Measurements from ENCODE around the gene USP6NL. TPM values are rescaled to one million over a fixed set of nuclear protein-coding genes. Genes with fewer than 3 reads are reported as not detected.

The USP6NL gene
- total and polyA plus RNA-seq, 9 of the 15 experiments (the other 6 are each of a cell fraction or from before 2014, with no cell fraction given): 3.2 to 26.6 (median 19.8) TPM

- peak; percentile 59 for TF ChIP-seq MGA (IDR thresholded peaks at IDR 0.05)
- TF ChIP-seq ZNF766 (CRISPR knock-in tag; conservative IDR thresholded peaks at IDR 0.05): 0 out of 2 replicates have a peak, but pooled peaks have one; percentile 33
- TF ChIP-seq ZBTB33 (CRISPR knock-in tag; IDR thresholded peaks at IDR 0.05): no peak
- no peak for TF ChIP-seq ZBTB12 (CRISPR knock-in tag; IDR thresholded peaks at IDR 0.05)
- TF ChIP-seq SMARCA5 (IDR thresholded peaks at IDR 0.05): 0 out of 2 replicates have a peak, but pooled peaks have one; percentile 15
- TF ChIP-seq SAFB (IDR thresholded peaks at IDR 0.05; ENCODE audit: borderline replicate concordance, low read depth, low read length): no peak
- peak; percentile 82; the same call in 1 of the 2 replicates for TF ChIP-seq ZKSCAN8 (CRISPR knock-in tag; IDR thresholded peaks at IDR 0.05)
- no peak for TF ChIP-seq ZSCAN32 (CRISPR knock-in tag; IDR thresholded peaks at IDR 0.05)
- peak; percentile 67 for TF ChIP-seq ATF3 (IDR thresholded peaks at IDR 0.05)
- no peak for TF ChIP-seq ATF3 (CRISPR knock-in tag; conservative IDR thresholded peaks at IDR 0.05)
Measured at GRCh38 chr10:11639849-11640764, 28.7 kb upstream of the USP6NL start (continued).
